ENCODE results near the gene LCN2.

LCN2 gene

DNA sequence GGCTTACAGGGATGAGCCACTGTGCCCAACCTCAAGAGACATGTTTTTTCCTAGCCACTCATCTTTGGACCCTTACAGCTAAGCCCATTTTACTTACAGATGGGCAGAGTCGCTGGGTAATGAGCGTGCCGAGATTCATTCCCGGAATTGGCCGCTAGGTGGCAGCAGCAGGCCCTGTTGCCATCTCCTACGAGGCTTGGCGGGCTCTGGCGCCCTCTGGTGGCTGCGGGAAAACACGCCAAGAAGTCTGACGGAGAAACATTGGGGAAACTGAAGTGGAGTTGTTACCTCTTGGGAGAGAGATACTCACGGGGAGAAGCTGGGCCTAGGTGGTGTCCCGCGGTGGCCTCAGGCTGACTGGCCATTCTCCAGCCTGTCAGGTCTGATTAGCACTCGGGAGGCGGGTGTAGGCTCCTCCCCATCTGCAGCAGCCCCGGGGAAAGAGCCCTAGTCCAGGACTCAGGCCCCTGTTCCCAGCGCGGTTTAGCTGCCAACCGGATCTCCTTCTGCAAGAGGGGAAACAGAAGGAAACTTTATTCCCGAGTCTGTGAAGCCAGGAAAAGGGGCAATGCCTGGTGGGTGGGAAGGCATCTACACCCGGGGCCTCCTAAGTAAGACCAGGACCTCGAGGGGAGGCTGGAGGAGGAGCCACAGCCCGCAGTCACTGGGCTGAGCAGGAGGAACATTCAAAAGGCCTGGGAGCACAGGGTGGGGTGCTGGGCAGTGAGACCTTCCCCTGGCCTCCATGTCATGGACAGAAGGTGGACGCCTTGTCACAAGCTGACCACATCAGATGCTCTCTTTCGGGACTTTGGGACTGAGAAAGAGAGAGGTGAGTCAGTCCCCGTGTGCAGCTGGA lies 31.4 kb upstream of the LCN2 start:
- peak overlapping the region; percentile 50 for H3K27ac ChIP-seq
- TF ChIP-seq, protein P1, sequence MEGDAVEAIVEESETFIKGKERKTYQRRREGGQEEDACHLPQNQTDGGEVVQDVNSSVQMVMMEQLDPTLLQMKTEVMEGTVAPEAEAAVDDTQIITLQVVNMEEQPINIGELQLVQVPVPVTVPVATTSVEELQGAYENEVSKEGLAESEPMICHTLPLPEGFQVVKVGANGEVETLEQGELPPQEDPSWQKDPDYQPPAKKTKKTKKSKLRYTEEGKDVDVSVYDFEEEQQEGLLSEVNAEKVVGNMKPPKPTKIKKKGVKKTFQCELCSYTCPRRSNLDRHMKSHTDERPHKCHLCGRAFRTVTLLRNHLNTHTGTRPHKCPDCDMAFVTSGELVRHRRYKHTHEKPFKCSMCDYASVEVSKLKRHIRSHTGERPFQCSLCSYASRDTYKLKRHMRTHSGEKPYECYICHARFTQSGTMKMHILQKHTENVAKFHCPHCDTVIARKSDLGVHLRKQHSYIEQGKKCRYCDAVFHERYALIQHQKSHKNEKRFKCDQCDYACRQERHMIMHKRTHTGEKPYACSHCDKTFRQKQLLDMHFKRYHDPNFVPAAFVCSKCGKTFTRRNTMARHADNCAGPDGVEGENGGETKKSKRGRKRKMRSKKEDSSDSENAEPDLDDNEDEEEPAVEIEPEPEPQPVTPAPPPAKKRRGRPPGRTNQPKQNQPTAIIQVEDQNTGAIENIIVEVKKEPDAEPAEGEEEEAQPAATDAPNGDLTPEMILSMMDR (IDR thresholded peaks at IDR 0.05): peak; percentile 100
- no peak for TF ChIP-seq ZFX (IDR thresholded peaks at IDR 0.05; ENCODE audit: borderline replicate concordance)

DNA sequence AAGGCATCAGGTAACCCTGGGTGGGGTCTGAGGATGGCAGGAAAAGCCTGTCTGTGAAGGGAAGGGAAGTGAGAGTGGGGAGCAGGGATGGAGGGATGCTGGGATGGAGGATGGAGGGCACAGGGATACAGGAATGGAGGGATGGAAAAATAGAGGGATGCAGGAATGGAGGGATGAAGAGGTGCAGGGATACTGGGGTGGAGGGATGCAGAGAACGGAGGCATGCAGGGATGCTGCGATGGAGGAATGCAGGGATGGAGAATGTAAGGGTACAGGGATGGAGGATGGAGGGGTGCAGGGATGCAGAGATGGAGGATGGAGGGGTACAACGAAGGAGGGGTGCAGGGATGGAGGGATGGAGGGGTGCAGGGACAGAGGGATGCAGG lies 30.8 kb upstream of the LCN2 start:
- H3K27ac ChIP-seq: peak overlapping the region; percentile 50
- TF ChIP-seq, protein P1 (IDR thresholded peaks at IDR 0.05): no peak

GRCh38 chr9:128118971-128119665 lies 30.1 kb upstream of the LCN2 start:
- H3K27ac ChIP-seq: no peak overlapping the region
- no peak for TF ChIP-seq ZFX (IDR thresholded peaks at IDR 0.05; ENCODE audit: borderline replicate concordance)
- TF ChIP-seq, protein P1 (IDR thresholded peaks at IDR 0.05): no peak

- no peak overlapping the region for H3K27ac ChIP-seq
- no peak for TF ChIP-seq ZFX (IDR thresholded peaks at IDR 0.05; ENCODE audit: borderline replicate concordance)
- TF ChIP-seq, protein P1 (IDR thresholded peaks at IDR 0.05): no peak
Observed at GRCh38 chr9:128120061-128120740, 29.1 kb upstream of the LCN2 start.

GRCh38 chr9:128120741-128121465 lies 28.4 kb upstream of the LCN2 start:
- no peak for TF ChIP-seq ZFX (IDR thresholded peaks at IDR 0.05; ENCODE audit: borderline replicate concordance)
- TF ChIP-seq, protein P1 (IDR thresholded peaks at IDR 0.05): no peak
- H3K27ac ChIP-seq: no peak overlapping the region

GRCh38 chr9:128121466-128121810 lies 27.8 kb upstream of the LCN2 start:
- no peak for TF ChIP-seq ZFX (IDR thresholded peaks at IDR 0.05; ENCODE audit: borderline replicate concordance)
- TF ChIP-seq, protein P1 (IDR thresholded peaks at IDR 0.05): no peak
- H3K27ac ChIP-seq: no peak overlapping the region

Data from 22Rv1 (cell line).